Measurements from ENCODE around the gene UBE2Z. TPM values are rescaled to one million over a fixed set of nuclear protein-coding genes. Genes with fewer than 3 reads are reported as not detected.

The UBE2Z gene
- total RNA-seq, 1 experiment from 2014 or later, result 223 TPM

- intact Hi-C loops (cut with micrococcal nuclease; ENCODE audit: unreplicated experiment) (loop anchor here (2.0 to 5.0 kb wide), 2 partner anchors 43 to 78 kb away; partner anchors contain the start of gene IGF2BP1), in situ Hi-C loops (cut with HindIII; ENCODE audit: low pct_unique_long_range_greater_than_20kb, low sequenced_read_pairs) (no loop called here)
- ATAC-seq (peak; percentile 93), DNase-seq (ENCODE audit: low read depth, low spot score) (no peak)
- no TSS peak for BruUV-seq (replicated peaks)
- Histone ChIP-seq H3K4me1 (ENCODE audit: control insufficient read depth, insufficient read depth, low read length) (peaks cover 13% of the 10 kb centered on the region), H3K27ac (ENCODE audit: low read length) (no peak overlapping the region), H3K9me3 (ENCODE audit: control insufficient read depth, insufficient read depth, low read depth, low read length) (no peaks in the 10 kb centered on the region), H3K36me3 (ENCODE audit: control insufficient read depth, insufficient read depth, low read length) (no peaks in the 10 kb centered on the region), H3K4me3 (ENCODE audit: low read depth in 2 of 2, low read length in 2 of 2) (no peak overlapping the region), H3K27me3 (ENCODE audit: control insufficient read depth, insufficient read depth, low read length) (no peaks in the 10 kb centered on the region)
- ChIA-PET POLR2A (no interaction called here), CTCF (interaction anchor here (0.6 to 1.5 kb wide), 9 partner anchors 19 to 85 kb away, joined by 3 to 15 read pairs (median 3); partner anchors contain the start of gene IGF2BP1)
- no peak for TF ChIP-seq TCF7L2 (IDR thresholded peaks at IDR 0.05; ENCODE audit: low read depth, low read length)
- peak; percentile 95 for TF ChIP-seq CTCF (IDR thresholded peaks at IDR 0.05)
These were observed 46.1 kb downstream of the UBE2Z start for GRCh38 chr17:48954300-48954755.

DNA sequence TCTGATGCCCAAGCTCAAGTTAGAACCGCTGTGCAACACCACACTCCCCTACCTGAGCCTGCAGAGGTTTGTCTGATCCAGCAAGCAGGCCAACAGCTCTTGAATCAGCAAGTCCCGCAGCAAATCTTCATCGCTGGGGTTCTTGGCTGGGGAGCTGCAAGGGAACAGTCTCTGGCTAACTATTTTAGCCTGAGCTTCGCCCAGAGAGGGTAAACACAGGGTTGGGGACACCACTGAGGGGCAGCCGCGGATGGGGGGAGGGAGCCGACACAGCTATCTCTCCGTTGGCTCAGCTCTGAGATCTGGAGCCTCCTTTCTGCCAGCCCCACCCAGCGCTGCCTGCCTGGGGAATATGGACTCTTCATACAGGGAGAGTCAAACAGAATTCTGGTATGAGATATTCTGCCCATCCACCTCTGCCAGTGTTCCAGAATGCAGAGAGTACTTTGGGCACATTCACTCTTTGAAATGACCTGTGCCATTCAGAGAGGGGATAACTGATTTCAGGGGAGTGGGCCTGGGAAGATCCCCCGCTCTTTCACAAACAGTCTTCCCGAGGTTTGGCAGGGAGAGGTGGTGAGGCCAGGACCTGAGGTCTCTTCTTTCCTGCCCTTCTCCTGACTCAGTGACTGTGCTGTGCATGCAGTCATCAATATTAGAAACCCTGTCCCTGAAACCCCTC lies 52.8 kb downstream of the UBE2Z start:
- intact Hi-C loops (cut with micrococcal nuclease; ENCODE audit: unreplicated experiment) (no loop called here), in situ Hi-C loops (cut with HindIII; ENCODE audit: low pct_unique_long_range_greater_than_20kb, low sequenced_read_pairs) (no loop called here)
- DNase-seq (ENCODE audit: low read depth, low spot score), result no peak
- no peaks in the 10 kb centered on the region for H3K9me3 ChIP-seq (ENCODE audit: control insufficient read depth, insufficient read depth, low read depth, low read length)
- POLR2A ChIA-PET, result interaction anchor here (0.6 to 1.3 kb wide), 5 partner anchors 16 to 54 kb away, joined by 3 to 8 read pairs (median 3); partner anchors contain the start of gene SNF8
- peak overlapping the region; percentile 25 for H3K27ac ChIP-seq (ENCODE audit: low read length)
- no TSS peak for BruUV-seq (replicated peaks)
- H3K27me3 ChIP-seq (ENCODE audit: control insufficient read depth, insufficient read depth, low read length), result no peaks in the 10 kb centered on the region
- H3K4me1 ChIP-seq (ENCODE audit: control insufficient read depth, insufficient read depth, low read length), result peaks cover 17% of the 10 kb centered on the region
- H3K4me3 ChIP-seq (ENCODE audit: low read depth in 2 of 2, low read length in 2 of 2), result peak overlapping the region in 1 of 2 experiments; percentile 38; a peak in 2 of 4 replicates
- peak; percentile 76 for ATAC-seq
- CTCF ChIA-PET, result interaction anchor here (0.6 to 4.0 kb wide), 4 partner anchors 8 to 220 kb away, joined by 3 to 27 read pairs (median 4); no protein-coding TSS in a partner anchor
- no peaks in the 10 kb centered on the region for H3K36me3 ChIP-seq (ENCODE audit: control insufficient read depth, insufficient read depth, low read length)
- no peak for TF ChIP-seq TCF7L2 (IDR thresholded peaks at IDR 0.05; ENCODE audit: low read depth, low read length)
- TF ChIP-seq REST (IDR thresholded peaks at IDR 0.05; ENCODE audit: insufficient read depth in 1 of 2, low read depth in 2 of 2, low read length in 1 of 2), result no peak
- no peak for TF ChIP-seq CTCF (IDR thresholded peaks at IDR 0.05)
- no peak for TF ChIP-seq POLR2AphosphoS5 (IDR thresholded peaks at IDR 0.05; ENCODE audit: low read depth, low read length)
- TF ChIP-seq SIN3A (IDR thresholded peaks at IDR 0.05; ENCODE audit: borderline replicate concordance, insufficient read depth, low read depth, low read length), result no peak
